DOHH2 (cell line): ENCODE results near the gene TULP3.

Experiments used
- H3F3A ChIP-seq: fragments of 200-600 bp; sonication (generic), shearing (Covaris generic); 2 replicates; pipeline ENCODE4 v1.6.0; 2016; ENCODE audit warnings: antibody characterized with exemption, mild to moderate bottlenecking; ENCODE audit not compliant: control insufficient read depth, insufficient read depth
- H3K27ac ChIP-seq: fragments of 200-600 bp; sonication (generic); 2 replicates; pipeline ENCODE4 v1.5.1; 2014; ENCODE audit warnings: low read depth, mild to moderate bottlenecking, low read length, moderate library complexity
- H3K27me3 ChIP-seq: fragments of 200-600 bp; sonication (generic); 2 replicates; pipeline ENCODE4 v1.6.1; 2014; ENCODE audit warnings: mild to moderate bottlenecking, low read length, mixed read lengths; ENCODE audit not compliant: control insufficient read depth
- H3K36me3 ChIP-seq: fragments of 200-600 bp; sonication (generic); 2 replicates; pipeline ENCODE4 v1.6.1; 2014; ENCODE audit warnings: mild to moderate bottlenecking, low read length, moderate library complexity, mixed read lengths; ENCODE audit not compliant: control insufficient read depth
- H3K4me1 ChIP-seq: fragments of 200-600 bp; sonication (generic); 2 replicates; pipeline ENCODE4 v1.6.1; 2014; ENCODE audit warnings: mild to moderate bottlenecking, low read length, mixed read lengths; ENCODE audit not compliant: control insufficient read depth
- H3K4me2 ChIP-seq: fragments of 200-600 bp; sonication (generic); 2 replicates; pipeline ENCODE4 v1.6.0; 2014; ENCODE audit warnings: mild to moderate bottlenecking, low read length, moderate library complexity
- H3K4me3 ChIP-seq: fragments of 200-600 bp; sonication (generic); 2 replicates; pipeline ENCODE4 v1.5.1; 2014; ENCODE audit warnings: mild to moderate bottlenecking, low read length, mixed read lengths
- H3K79me2 ChIP-seq: fragments of 200-600 bp; sonication (generic); 2 replicates; pipeline ENCODE4 v1.6.1; 2014; ENCODE audit warnings: mild to moderate bottlenecking, low read length, mixed read lengths; ENCODE audit not compliant: control insufficient read depth
- H3K9me2 ChIP-seq: fragments of 200-600 bp; sonication (generic); replicated peaks from 2 replicates; pipeline ENCODE4 v1.6.1; 2014; ENCODE audit warnings: mild to moderate bottlenecking, low read length, mixed read lengths; ENCODE audit not compliant: control insufficient read depth
- H3K9me3 ChIP-seq: fragments of 200-600 bp; sonication (generic); 2 replicates; pipeline ENCODE4 v1.6.1; 2014; ENCODE audit warnings: antibody characterized with exemption, low read length, mixed read lengths; ENCODE audit not compliant: control insufficient read depth, insufficient read depth
- H4K20me1 ChIP-seq: fragments of 200-600 bp; sonication (generic); 2 replicates; pipeline ENCODE4 v1.6.0; 2014; ENCODE audit warnings: low read depth, mild to moderate bottlenecking, antibody characterized with exemption, low read length, moderate library complexity; ENCODE audit not compliant: control insufficient read depth, insufficient read depth
- EZH2phosphoT487 ChIP-seq: fragments of 200-600 bp; sonication (generic); IDR thresholded peaks from 2 replicates; pipeline ENCODE4 v1.6.1; 2017; ENCODE audit warnings: borderline replicate concordance, mild to moderate bottlenecking, antibody characterized with exemption, low read length, moderate library complexity, mixed read lengths
- TF ChIP-seq, protein P1 (sequence below): fragments of 200-600 bp; sonication (generic); IDR thresholded peaks from one replicate; pipeline ENCODE4 v1.5.1; 2014; ENCODE audit warnings: antibody characterized with exemption, mild to moderate bottlenecking, low read depth, low read length; ENCODE audit not compliant: poor library complexity, severe bottlenecking

Gene TULP3

DNA sequence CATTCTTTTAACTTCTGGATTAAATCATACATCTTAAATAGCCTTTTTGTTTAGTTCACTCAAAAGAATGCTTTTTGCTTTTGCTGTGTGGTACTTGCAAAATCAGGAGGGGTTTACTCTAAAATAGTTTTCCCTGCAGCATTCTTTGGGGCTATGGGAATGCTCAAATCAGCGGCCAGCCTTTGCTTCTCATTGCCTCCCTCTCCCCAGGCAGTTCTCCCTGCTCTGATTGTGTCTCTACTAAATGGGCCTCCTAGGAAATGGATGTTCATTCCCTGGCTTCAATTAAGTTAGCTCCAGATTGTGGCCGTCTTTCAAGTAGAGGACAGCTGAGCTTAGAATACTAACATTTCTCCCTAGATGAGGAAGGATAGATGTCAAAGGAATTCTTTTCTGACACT, 4.4 kb downstream of the TULP3 start:
- Histone ChIP-seq H3K9me2 (no peaks in the 10 kb centered on the region), H3F3A (peaks cover 3% of the 10 kb centered on the region; the same call in 1 of the 2 replicates), H3K4me2 (no peak overlapping the region), H3K4me3 (no peak overlapping the region), H3K27ac (no peak overlapping the region), H3K9me3 (no peaks in the 10 kb centered on the region), H3K79me2 (peaks cover 27% of the 10 kb centered on the region), H3K36me3 (no peaks in the 10 kb centered on the region), H3K4me1 (peaks cover 13% of the 10 kb centered on the region), H4K20me1 (no peaks in the 10 kb centered on the region), H3K27me3 (no peaks in the 10 kb centered on the region)
- TF ChIP-seq, protein P1, sequence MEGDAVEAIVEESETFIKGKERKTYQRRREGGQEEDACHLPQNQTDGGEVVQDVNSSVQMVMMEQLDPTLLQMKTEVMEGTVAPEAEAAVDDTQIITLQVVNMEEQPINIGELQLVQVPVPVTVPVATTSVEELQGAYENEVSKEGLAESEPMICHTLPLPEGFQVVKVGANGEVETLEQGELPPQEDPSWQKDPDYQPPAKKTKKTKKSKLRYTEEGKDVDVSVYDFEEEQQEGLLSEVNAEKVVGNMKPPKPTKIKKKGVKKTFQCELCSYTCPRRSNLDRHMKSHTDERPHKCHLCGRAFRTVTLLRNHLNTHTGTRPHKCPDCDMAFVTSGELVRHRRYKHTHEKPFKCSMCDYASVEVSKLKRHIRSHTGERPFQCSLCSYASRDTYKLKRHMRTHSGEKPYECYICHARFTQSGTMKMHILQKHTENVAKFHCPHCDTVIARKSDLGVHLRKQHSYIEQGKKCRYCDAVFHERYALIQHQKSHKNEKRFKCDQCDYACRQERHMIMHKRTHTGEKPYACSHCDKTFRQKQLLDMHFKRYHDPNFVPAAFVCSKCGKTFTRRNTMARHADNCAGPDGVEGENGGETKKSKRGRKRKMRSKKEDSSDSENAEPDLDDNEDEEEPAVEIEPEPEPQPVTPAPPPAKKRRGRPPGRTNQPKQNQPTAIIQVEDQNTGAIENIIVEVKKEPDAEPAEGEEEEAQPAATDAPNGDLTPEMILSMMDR: no peak
- TF ChIP-seq EZH2phosphoT487: no peak

GRCh38 chr12:2895511-2895910, 4.8 kb downstream of the TULP3 start:
- peaks cover 3% of the 10 kb centered on the region; the same call in 1 of the 2 replicates for H3F3A ChIP-seq
- peaks cover 9% of the 10 kb centered on the region for H3K4me1 ChIP-seq
- no peaks in the 10 kb centered on the region for H3K9me3 ChIP-seq
- H3K27me3 ChIP-seq: no peaks in the 10 kb centered on the region
- H3K9me2 ChIP-seq: no peaks in the 10 kb centered on the region
- no peak overlapping the region for H3K4me3 ChIP-seq
- H4K20me1 ChIP-seq: no peaks in the 10 kb centered on the region
- H3K4me2 ChIP-seq: no peak overlapping the region
- no peaks in the 10 kb centered on the region for H3K36me3 ChIP-seq
- peaks cover 27% of the 10 kb centered on the region for H3K79me2 ChIP-seq
- H3K27ac ChIP-seq: no peak overlapping the region
- no peak for TF ChIP-seq EZH2phosphoT487
- TF ChIP-seq, protein P1: no peak

- no peaks in the 10 kb centered on the region for H3K27me3 ChIP-seq
- H3K4me2 ChIP-seq: no peak overlapping the region
- no peaks in the 10 kb centered on the region for H3K4me1 ChIP-seq
- peaks cover 12% of the 10 kb centered on the region; the same call in 1 of the 2 replicates for H3K79me2 ChIP-seq
- no peak overlapping the region for H3K4me3 ChIP-seq
- no peaks in the 10 kb centered on the region for H3K9me3 ChIP-seq
- H3K36me3 ChIP-seq: no peaks in the 10 kb centered on the region
- H4K20me1 ChIP-seq: no peaks in the 10 kb centered on the region
- no peaks in the 10 kb centered on the region for H3K9me2 ChIP-seq
- TF ChIP-seq EZH2phosphoT487: no peak
- no peak overlapping the region for H3K27ac ChIP-seq
- H3F3A ChIP-seq: no peaks in the 10 kb centered on the region
These were observed 6.7 kb downstream of the TULP3 start for GRCh38 chr12:2897418-2897817.

DNA sequence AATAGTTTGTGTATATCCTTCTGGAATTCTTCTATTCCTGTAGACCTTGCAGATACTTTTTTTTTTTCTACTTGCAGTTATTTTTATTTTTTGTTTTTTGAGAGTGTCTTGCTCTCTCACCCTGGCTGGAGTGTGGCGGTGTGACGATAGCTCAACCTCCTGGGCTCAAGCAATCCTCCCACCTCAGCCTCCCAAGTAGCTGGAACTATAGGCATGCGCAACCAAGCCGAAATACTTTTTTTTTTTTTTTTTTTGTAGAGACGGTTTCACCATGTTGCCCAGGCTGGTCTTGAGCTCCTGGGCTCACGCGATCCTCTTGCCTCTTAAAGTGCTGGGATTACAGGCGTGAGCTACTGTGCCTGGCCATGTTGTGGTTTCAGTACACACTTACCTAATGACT, 10.0 kb downstream of the TULP3 start:
- Histone ChIP-seq H3K27me3 (no peaks in the 10 kb centered on the region), H3K9me3 (no peaks in the 10 kb centered on the region), H3K36me3 (no peaks in the 10 kb centered on the region), H3K27ac (no peak overlapping the region), H3K9me2 (no peaks in the 10 kb centered on the region), H3K4me1 (peaks cover 8% of the 10 kb centered on the region), H3K4me3 (no peak overlapping the region), H3K79me2 (peaks cover 9% of the 10 kb centered on the region; the same call in 1 of the 2 replicates), H3F3A (no peaks in the 10 kb centered on the region), H3K4me2 (no peak overlapping the region), H4K20me1 (no peaks in the 10 kb centered on the region)
- TF ChIP-seq EZH2phosphoT487: no peak
- TF ChIP-seq, protein P1: no peak
